HG03354 (cell line): Measurements from ENCODE around the gene DMXL1.
"Not testable (repeated sequence)": the region's sequence is repeated elsewhere in the genome, so short reads cannot be mapped to it uniquely, and the experiment has no call there.

Source experiments
- ATAC-seq: cut with Tn5 transposase; IDR thresholded peaks from one replicate; pipeline ENCODE4 v1.9.1; 2021; ENCODE audit warnings: mild to moderate bottlenecking; ENCODE audit not compliant: unreplicated experiment, poor library complexity, severe bottlenecking

Gene DMXL1

GRCh38 chr5:119063579-119064379, 7.1 kb upstream of the DMXL1 start:
- peak; percentile 68 for ATAC-seq

DNA sequence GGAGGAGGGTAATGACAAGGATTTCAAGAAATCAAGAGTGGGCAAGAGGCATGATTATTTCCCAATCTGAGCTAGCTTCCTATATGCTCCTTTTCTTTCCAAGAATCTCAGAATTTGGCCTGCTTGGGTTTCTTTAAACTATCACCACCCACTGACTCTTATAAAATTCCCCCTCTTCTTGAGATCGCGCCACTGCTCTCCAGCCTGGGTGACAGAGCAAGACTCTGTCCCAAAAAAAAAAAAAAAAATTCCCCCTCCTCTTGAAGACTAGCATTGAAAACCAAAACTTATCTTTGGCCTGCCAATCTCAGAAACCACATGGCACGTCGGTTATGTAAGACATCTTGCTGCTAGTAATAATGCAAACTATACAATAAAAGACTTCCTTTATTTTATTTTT, 3.4 kb upstream of the DMXL1 start:
- no peak for ATAC-seq

DNA sequence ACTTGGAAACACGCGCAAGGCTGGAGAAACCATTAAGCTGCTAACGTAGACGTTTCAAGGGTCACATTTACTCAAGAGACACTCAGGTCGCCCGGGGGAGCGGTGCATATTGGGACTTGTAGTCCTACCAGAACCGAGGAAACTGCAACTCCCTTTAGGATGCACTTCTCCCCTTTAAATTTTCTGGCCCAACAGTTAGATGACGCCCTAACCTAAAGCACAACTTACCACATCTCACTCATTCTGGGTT, 384 bp upstream of the DMXL1 start:
- peak; percentile 65 for ATAC-seq

- peak; percentile 11 for ATAC-seq
Observed at GRCh38 chr5:119071561-119071995, 691 bp downstream of the DMXL1 start.

GRCh38 chr5:119072496-119072895, 1.6 kb downstream of the DMXL1 start:
- ATAC-seq: no peak

GRCh38 chr5:119073746-119074337, 3.0 kb downstream of the DMXL1 start:
- ATAC-seq: not testable (repeated sequence)

- ATAC-seq: peak; percentile 30
Observed at GRCh38 chr5:119074419-119074818, 3.5 kb downstream of the DMXL1 start.

DNA sequence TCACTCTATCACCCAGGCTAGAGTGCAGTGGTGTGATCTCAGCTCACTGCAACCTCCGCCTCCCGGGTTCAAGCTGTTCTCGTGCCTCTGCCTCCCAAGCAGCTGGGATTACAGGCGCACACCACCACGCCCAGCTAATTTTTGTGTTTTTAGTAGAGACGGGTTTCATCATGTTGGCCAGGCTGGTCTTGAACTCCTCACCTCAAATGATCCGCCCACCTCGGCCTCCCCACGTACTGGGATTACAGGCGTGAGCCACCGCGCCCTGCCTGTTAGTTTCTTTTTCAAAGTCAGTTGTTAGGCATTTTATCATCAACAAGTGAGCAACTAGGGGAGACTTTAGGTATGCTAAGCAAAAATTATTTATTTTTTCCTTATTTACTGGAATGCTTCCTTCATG, 4.4 kb downstream of the DMXL1 start:
- ATAC-seq: not testable (repeated sequence)

DNA sequence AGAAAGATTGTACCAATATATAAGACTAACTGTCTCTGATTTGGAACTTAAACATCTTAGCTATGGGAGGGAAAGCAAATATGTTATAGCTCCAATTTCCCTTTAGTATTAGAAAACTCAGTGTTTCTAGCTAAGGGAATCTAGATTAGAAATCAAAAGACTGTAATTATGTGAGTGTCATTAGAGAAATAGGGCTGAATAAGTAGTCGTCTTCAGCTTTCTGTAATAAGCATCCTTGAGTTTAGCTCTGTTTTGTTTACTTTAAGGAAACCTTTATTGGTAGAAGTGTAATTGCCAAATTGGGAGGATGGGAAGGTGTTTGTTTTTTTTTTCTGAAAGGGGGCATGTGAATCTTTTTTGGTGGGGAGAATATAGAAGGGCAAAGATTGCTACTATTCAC, 5.2 kb downstream of the DMXL1 start:
- ATAC-seq: no peak

DNA sequence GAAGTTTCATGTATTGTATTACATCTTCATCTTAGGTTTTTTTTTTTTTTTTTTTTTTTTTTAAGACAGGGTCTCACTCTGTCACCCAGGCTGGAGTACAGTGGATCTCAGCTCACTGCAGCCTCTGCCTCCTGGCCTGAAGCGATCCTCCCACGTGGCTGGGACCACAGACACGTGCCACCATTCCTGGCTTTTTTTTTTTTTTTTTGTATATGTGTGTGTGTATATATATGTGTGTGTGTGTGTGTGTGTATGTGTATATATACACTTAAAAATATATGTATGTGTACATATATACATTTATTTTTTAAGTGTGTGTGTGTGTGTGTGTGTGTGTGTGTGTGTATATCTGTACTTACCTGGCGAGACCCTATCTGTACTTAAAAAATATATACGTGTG, 6.6 kb downstream of the DMXL1 start:
- ATAC-seq: no peak

DNA sequence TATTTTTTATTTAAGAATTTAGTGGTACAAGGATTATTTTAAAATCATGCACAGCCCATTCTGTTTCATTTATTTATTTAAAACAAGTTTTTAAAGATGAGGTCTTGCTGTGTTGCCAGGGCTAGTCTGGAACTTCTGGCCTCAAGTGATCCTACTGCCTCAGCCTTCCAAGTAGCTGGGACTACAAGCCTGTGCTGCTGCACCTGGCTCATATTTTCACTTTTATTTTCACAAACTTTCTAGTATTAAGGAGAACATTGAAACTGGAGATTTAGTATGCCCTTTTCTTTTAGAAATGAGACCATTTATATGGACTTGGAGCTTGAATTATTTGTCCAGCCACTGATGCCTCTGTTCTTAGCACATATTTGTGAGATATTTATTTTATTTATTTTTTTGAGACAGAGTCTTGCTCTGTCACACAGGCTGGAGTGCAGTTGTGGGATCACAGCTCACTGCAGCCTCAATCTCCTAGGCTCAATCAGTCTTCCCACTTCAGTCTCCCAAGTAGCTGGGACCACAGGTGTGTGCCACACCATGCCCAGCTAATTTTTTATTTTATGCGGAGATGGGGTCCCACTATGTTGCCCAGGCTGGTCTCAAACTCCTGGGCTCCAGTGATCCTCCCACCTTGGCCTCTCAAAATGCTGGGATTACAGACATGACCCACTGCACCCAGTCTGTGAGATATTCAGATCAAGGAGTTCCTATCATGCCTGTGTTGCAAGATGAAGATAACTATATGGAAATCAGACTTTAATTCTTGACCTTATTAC, 7.4 kb downstream of the DMXL1 start:
- no peak for ATAC-seq

- ATAC-seq: no peak
Observed at GRCh38 chr5:119078861-119079260, 8.0 kb downstream of the DMXL1 start.

GRCh38 chr5:119079318-119079921, 8.5 kb downstream of the DMXL1 start:
- ATAC-seq: peak; percentile 66

DNA sequence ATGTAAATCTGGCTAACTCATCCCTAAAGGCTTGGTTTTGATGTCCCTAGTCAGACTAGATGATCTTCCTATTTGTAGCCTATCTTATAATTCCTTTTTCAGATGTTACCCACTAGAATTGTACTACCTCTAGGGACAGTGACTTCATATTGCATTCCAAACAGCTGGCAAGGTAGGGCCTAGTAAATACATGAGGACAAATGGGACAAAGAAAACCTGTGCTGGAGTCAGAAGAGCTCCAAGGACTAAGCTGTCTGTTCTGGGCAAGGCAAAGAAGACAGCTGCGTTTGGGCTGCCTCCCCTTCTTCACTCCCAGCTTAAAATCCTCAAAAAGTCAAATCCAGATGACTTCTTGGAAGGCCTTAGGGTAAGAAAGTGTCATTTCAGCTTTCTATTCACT, 10.0 kb downstream of the DMXL1 start:
- no peak for ATAC-seq

DNA sequence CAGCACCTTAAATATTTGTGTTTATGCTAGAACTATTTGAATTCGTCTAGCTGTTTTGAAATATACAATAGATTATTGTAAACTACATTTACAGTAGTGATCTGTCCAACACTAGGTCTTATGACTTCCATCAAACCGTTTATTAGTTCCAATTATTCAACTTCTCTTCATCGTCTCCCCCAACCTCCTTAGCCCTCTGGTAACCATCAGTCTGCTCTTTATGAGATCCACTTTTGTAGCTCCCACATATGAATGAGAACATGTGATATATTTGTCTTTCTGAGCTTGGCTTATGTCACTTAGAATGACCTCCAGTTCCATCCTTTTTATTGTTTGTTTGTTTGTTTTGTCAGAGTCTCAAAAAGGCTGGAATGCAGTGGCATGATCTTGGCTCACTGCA, 11.8 kb downstream of the DMXL1 start:
- no peak for ATAC-seq

GRCh38 chr5:119083679-119084078, 12.8 kb downstream of the DMXL1 start:
- ATAC-seq: peak; percentile 33

DNA sequence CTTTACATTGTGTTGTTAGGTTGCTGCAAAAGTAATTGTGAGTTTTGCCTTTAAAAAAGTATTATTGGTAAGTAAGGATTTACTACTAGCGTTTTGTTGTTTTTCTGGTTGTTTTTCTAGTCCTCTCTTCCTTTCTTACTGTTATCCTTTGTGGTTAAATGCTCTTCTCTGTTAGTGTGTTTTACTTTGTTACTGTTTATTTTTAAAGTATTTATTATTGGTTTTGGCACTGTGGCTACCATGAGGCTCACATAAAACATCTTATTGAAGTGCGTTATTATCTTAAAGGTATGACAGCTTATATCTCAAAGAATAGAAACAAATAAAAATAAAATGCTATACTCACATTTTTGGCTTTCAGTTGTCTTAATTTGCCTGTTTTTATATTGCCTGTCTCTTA, 17.6 kb downstream of the DMXL1 start:
- ATAC-seq: no peak

GRCh38 chr5:119095611-119096010, 24.7 kb downstream of the DMXL1 start:
- no peak for ATAC-seq

DNA sequence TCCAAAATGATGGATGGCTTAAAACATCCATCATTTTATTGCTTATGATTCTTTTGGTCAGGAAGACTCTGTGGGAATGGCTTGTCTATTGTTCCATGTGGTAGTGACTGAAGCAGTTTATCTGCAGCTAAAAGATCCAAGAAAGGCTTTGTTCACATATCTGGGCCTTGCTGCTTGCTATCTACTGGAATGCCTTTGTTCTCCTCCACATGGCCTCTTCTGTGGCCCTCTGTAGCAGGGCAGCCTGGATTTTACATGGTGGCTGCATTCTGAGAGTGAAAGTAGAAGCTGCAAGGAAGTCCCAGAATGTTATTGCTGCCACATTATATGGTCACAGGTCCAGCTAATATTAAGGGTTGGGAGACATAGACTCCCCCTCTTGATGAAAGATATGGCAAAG, 35.1 kb downstream of the DMXL1 start:
- ATAC-seq: no peak

DNA sequence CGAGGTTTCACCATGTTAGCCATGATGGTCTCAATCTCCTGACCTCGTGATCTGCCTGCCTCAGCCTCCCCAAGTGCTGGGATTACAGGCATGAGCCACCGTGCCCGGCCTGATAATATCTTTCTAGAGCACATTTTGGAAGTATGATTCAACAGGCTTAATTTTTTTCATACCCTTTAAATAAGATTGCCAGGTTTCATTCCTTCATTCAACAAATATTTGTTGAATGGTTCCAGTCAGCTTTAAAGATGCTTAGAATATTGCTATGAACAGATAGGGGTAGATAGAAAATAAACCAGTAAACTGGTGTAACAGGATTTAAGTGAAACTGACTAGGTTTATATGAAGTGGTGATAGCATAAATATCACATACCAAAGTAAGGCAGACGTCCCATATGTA, 41.3 kb downstream of the DMXL1 start:
- no peak for ATAC-seq

DNA sequence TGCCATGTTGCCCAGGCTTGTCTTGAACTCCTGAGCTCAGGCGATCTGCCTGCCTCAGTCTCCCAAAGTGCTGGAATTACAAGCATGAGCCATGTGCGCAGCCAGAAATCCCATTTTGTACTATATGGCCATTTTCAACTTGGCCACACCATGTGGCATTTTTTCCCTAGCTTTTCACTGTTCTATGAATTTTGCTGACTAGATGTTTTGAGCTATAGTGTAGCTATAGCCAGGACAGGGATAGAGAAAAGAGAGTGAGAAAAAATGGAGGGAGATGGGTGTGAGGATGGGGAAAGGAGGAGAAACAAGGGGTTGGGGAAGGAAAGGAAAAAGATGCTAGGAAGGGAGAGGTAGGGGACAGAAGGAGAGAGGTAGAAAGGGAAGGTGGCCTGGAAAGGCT, 46.4 kb downstream of the DMXL1 start:
- ATAC-seq: no peak
